HG03066 (cell line): ENCODE results near the gene H2BW2.
"Not testable (repeated sequence)": the region's sequence is repeated elsewhere in the genome, so short reads cannot be mapped to it uniquely, and the experiment has no call there.

Experiments
- ATAC-seq: cut with Tn5 transposase; IDR thresholded peaks from one replicate; pipeline ENCODE4 v1.9.1; 2021; ENCODE audit warnings: low read depth; ENCODE audit not compliant: unreplicated experiment

Gene H2BW2

GRCh38 chrX:104039689-104040505 is at the start of gene H2BW2:
TSS of gene H2BW2 (plus strand) at chrX:104039956. CDS start at chrX:104039995, 39 bp downstream.
- ATAC-seq = no peak

GRCh38 chrX:103999234-103999633 is 40.5 kb upstream of the H2BW2 start:
- ATAC-seq = peak; percentile 91

DNA sequence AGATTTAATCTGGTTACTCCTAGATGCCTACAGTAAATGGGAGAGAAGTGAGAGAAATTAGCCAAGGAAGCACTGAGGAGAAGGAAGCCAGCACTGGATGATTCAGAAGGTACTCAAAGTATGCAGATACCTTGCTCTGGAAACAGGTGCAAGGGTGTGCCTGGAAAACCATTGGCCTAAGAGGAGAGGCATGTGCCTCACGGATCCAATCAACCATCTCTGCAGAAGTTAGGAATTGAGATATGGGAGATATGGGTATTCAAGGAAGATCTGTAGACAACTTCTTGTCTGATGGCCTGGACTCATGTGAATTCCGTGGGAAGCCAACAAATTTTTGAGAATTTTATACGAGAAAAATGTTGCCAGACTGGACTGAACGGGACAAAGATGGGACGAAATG is 30.9 kb upstream of the H2BW2 start:
- no peak for ATAC-seq

GRCh38 chrX:104013158-104013557 is 26.6 kb upstream of the H2BW2 start:
- ATAC-seq = no peak

GRCh38 chrX:104013606-104014005 is 26.1 kb upstream of the H2BW2 start, which contains the start of gene H2BW1:
TSS of gene H2BW1 (minus strand) at chrX:104013708. CDS start at chrX:104013576, 132 bp downstream.
- ATAC-seq = no peak

- not testable (repeated sequence) for ATAC-seq
These were observed 24.2 kb upstream of the H2BW2 start for GRCh38 chrX:104015576-104015975.

- no peak for ATAC-seq
These were observed 21.6 kb upstream of the H2BW2 start for GRCh38 chrX:104018126-104018525.

DNA sequence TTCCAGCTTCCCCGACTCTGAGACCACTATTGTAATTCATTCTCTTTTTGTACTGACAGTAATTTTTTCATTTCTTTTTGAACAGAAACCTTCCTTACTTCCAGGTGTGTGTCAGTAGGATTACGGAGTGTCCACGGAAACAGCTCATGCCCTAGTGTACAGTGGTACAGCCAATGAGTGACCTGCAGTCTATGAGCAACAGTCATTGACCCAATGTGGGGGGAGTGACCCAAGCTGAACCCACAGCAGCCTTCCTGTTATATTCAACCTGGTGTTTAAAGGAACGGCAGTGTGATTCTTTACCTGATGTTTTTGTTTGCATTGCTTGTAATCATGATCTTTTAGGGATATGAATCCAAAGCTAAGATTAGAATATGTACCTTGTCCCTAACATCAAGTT is 1.2 kb downstream of the H2BW2 start:
- ATAC-seq = no peak

DNA sequence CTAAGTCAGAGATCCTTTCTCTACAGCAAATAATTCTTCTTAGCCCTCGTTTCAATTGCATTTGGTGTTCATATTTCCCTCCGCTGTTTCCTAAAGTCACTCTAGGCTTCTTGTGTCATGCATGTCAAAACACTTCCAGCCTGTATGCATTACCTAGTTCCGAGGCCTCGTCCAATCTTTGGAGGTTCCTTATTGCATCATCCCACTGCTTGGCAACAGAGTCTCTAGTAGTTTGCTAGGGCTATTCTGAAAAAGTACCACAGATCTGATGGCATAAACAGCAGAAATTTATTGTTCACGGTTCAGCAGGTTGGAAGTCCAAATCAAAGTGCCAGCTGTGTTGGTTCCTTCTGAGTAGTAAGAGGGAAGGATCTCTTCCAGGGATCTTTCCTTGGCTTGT is 5.9 kb downstream of the H2BW2 start:
- ATAC-seq = no peak

- no peak for ATAC-seq
These were observed 7.4 kb downstream of the H2BW2 start for GRCh38 chrX:104047171-104047570.

DNA sequence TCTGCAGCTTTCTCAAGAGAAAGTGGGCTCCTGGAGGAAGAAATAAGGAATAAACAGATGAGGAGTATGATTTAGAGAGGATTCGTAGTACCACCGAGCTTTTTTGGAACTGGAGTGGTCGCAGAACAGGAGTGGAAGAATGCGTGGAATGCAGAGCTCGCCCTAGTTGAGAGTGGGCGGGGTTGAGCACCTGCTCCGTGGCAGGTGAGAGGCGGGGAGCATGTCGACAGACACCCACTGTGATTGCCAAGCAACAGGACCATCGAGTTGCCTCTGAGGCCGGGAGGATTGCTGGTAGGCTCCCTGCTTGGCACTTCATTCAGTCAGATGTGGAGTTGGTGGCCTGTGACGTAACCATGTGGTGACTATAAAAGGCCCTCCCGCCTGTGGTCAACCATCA is 15.2 kb downstream of the H2BW2 start:
- ATAC-seq = not testable (repeated sequence)

- ATAC-seq = not testable (repeated sequence)
These were observed 22.9 kb downstream of the H2BW2 start for GRCh38 chrX:104062636-104063035.

GRCh38 chrX:104075778-104076445 is 36.2 kb downstream of the H2BW2 start, which contains the start of gene TMSB15C:
TSS of gene TMSB15C (minus strand) at chrX:104076236.
- peak; percentile 93 for ATAC-seq

DNA sequence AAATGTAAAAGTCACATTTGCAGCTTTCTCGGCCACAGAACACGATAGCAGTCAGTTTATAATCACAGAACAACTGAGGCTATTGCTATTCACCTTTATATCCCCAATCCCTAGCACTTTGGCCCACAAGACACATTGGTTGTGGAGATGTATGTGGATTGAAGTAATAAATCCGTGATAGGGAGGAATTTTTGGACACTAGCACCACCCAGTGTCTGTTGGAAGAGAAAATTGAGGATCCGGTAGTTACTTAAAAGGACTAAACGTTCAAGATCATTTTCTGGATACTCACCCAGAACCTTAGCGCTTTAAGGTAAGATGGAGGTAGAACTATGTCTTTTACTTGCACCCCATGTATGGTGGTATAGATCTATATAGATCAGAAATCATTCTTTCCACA is 38.1 kb downstream of the H2BW2 start:
- not testable (repeated sequence) for ATAC-seq

DNA sequence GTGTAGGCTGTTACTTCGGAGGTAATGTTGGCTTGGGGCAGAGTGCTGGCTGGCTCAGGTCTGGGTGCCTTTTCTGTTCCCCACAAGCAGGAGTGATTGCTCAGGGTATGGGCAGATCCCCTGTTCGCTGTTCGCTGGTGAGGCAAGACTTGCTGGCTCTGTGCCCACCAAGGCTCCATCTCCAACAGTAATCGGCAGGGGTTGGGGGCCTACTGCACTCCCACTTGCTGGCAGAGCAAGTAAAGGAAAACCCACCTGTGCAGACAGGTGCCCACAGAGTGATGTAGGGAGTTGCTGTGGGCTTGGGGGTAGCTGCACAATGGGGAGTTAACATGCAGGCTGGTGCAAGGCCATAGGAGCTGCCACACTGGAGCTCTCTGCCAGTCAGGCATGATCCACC is 44.3 kb downstream of the H2BW2 start:
- no peak for ATAC-seq

GRCh38 chrX:104084534-104085277 is 45.0 kb downstream of the H2BW2 start:
- ATAC-seq = no peak

- no peak for ATAC-seq
These were observed 45.7 kb downstream of the H2BW2 start for GRCh38 chrX:104085477-104085876.

GRCh38 chrX:104085919-104086318 is 46.2 kb downstream of the H2BW2 start:
- no peak for ATAC-seq
